Measurements from ENCODE around the gene SPATS2. TPM values are rescaled to one million over a fixed set of nuclear protein-coding genes. Genes with fewer than 3 reads are reported as not detected.

The SPATS2 gene
- polyA plus RNA-seq, 1 of the 3 experiments (the other 2 are of a cell fraction): 72.9 TPM

DNA sequence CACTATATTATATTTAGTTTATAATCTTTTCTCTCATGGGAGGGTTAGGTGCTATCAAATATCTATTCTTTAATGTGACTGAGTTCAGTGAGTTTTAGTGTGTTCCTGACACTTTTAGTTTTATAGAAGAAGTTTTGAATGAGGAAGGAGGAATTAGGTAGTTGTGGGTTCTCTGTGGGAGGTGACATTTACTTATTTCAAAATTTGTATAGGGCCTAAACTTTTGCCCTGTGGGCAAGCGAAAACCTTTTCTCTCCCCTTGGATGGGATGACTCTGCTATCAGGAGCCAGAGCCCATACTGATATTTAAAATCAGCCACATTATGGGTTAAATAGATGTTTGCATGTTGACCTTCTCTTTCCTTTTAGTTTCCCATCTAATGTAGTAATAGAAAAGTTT, 43.6 kb downstream of the SPATS2 start:
- 84% methylated on average over 1 of the region's 1 CpG for WGBS (ENCODE audit: low lambda C conversion rate)
- TF ChIP-seq TCF12 (IDR thresholded peaks at IDR 0.05) (no peak), RAD21 (IDR thresholded peaks at IDR 0.05; ENCODE audit: low read length) (no peak)
- CTCF ChIA-PET: interaction anchor here (1.8 to 2.2 kb wide), 2 partner anchors 52 to 63 kb away, joined by 5 to 7 read pairs; no protein-coding TSS in a partner anchor

GRCh38 chr12:49413010-49413409, 45.7 kb downstream of the SPATS2 start:
- CTCF ChIA-PET: interaction anchor here (1.2 kb wide), 1 partner anchor 54 kb away, joined by 3 read pairs; no protein-coding TSS in a partner anchor

More for the DNA sequence above, 43.6 kb downstream of the SPATS2 start:
- Histone ChIP-seq H3K27ac (ENCODE audit: low read depth in 2 of 2, low read length in 1 of 2) (no peak overlapping the region), H3K9me3 (no peaks in the 10 kb centered on the region), H3K36me3 (replicated peaks in 1 of 2; ENCODE audit: control insufficient read depth in 1 of 2, insufficient read depth in 2 of 2, low read length in 1 of 2) (peaks cover 0 to 17% of the 10 kb centered on the region in 2 experiments), H3K9ac (no peak overlapping the region), H3K79me2 (ENCODE audit: insufficient read depth) (peaks cover 99% of the 10 kb centered on the region), H3K4me1 (ENCODE audit: control insufficient read depth in 1 of 2, insufficient read depth in 2 of 2, low read depth in 1 of 2, low read length in 1 of 2) (no peaks in the 10 kb centered on the region), H3K27me3 (ENCODE audit: insufficient read depth) (no peaks in the 10 kb centered on the region), H2AFZ (ENCODE audit: low read depth) (no peak overlapping the region), H3K9me2 (no peaks in the 10 kb centered on the region), H3F3A (replicated peaks; ENCODE audit: insufficient read depth) (peaks cover 16% of the 10 kb centered on the region), H4K20me1 (ENCODE audit: insufficient read depth) (peaks cover 52% of the 10 kb centered on the region), H3K4me3 (ENCODE audit: low read depth in 2 of 2, low read length in 1 of 2) (no peak overlapping the region), H3K4me2 (no peak overlapping the region)
- POLR2A ChIA-PET: no interaction called here
- DNase-seq: no peak

GRCh38 chr12:49413796-49414195, 46.5 kb downstream of the SPATS2 start:
- DNase-seq: no peak
- no peaks in the 10 kb centered on the region for H3K9me3 ChIP-seq
- peaks cover 25% of the 10 kb centered on the region for H3F3A ChIP-seq (replicated peaks; ENCODE audit: insufficient read depth)
- H3K36me3 ChIP-seq (replicated peaks in 1 of 2; ENCODE audit: control insufficient read depth in 1 of 2, insufficient read depth in 2 of 2, low read length in 1 of 2): peaks cover 0 to 28% of the 10 kb centered on the region in 2 experiments
- H3K79me2 ChIP-seq (ENCODE audit: insufficient read depth): peaks cover 99% of the 10 kb centered on the region
- no peaks in the 10 kb centered on the region for H3K27me3 ChIP-seq (ENCODE audit: insufficient read depth)
- ChIA-PET CTCF (interaction anchor here (1.3 kb wide), 1 partner anchor 9 kb away, joined by 3 read pairs; no protein-coding TSS in a partner anchor), POLR2A (no interaction called here)
- TF ChIP-seq ELF1 (IDR thresholded peaks at IDR 0.05): no peak
- no peak for TF ChIP-seq TEAD4 (IDR thresholded peaks at IDR 0.05; ENCODE audit: borderline replicate concordance, insufficient read depth)
- no peak for TF ChIP-seq RXRA (IDR thresholded peaks at IDR 0.05; ENCODE audit: borderline replicate concordance, low read depth)
- H3K9ac ChIP-seq: no peak overlapping the region
- no peak overlapping the region for H3K4me2 ChIP-seq
- H3K4me3 ChIP-seq (ENCODE audit: low read depth in 2 of 2, low read length in 1 of 2): no peak overlapping the region
- H3K4me1 ChIP-seq (ENCODE audit: control insufficient read depth in 1 of 2, insufficient read depth in 2 of 2, low read depth in 1 of 2, low read length in 1 of 2): peaks cover 0 to 6% of the 10 kb centered on the region in 2 experiments; a peak in 1 of 4 replicates
- no peak overlapping the region for H3K27ac ChIP-seq (ENCODE audit: low read depth in 2 of 2, low read length in 1 of 2)
- no peaks in the 10 kb centered on the region for H3K9me2 ChIP-seq
- no peak overlapping the region for H2AFZ ChIP-seq (ENCODE audit: low read depth)
- H4K20me1 ChIP-seq (ENCODE audit: insufficient read depth): peaks cover 57% of the 10 kb centered on the region

More at GRCh38 chr12:49413010-49413409, 45.7 kb downstream of the SPATS2 start:
- 94% methylated on average over 6 of the region's 6 CpGs for WGBS (ENCODE audit: low lambda C conversion rate)
- Histone ChIP-seq H4K20me1 (ENCODE audit: insufficient read depth) (peaks cover 54% of the 10 kb centered on the region), H3K36me3 (replicated peaks in 1 of 2; ENCODE audit: control insufficient read depth in 1 of 2, insufficient read depth in 2 of 2, low read length in 1 of 2) (peaks cover 0 to 23% of the 10 kb centered on the region in 2 experiments), H3K4me3 (ENCODE audit: low read depth in 2 of 2, low read length in 1 of 2) (no peak overlapping the region), H3F3A (replicated peaks; ENCODE audit: insufficient read depth) (peaks cover 19% of the 10 kb centered on the region), H3K4me2 (no peak overlapping the region), H3K27me3 (ENCODE audit: insufficient read depth) (no peaks in the 10 kb centered on the region), H2AFZ (ENCODE audit: low read depth) (no peak overlapping the region), H3K9me2 (no peaks in the 10 kb centered on the region), H3K27ac (ENCODE audit: low read depth in 2 of 2, low read length in 1 of 2) (no peak overlapping the region), H3K9ac (no peak overlapping the region), H3K9me3 (no peaks in the 10 kb centered on the region), H3K79me2 (ENCODE audit: insufficient read depth) (peaks cover 99% of the 10 kb centered on the region), H3K4me1 (ENCODE audit: control insufficient read depth in 1 of 2, insufficient read depth in 2 of 2, low read depth in 1 of 2, low read length in 1 of 2) (no peaks in the 10 kb centered on the region)
- no peak for DNase-seq
- TF ChIP-seq YY1 (IDR thresholded peaks at IDR 0.05; ENCODE audit: low read depth): no peak
- TF ChIP-seq SIN3A (IDR thresholded peaks at IDR 0.05; ENCODE audit: borderline replicate concordance, low read depth, low read length): no peak
- POLR2A ChIA-PET: no interaction called here
